ENCODE results near the gene SCUBE2.
"Not testable (repeated sequence)": the region's sequence is repeated elsewhere in the genome, so short reads cannot be mapped to it uniquely, and the experiment has no call there.

The SCUBE2 gene

DNA sequence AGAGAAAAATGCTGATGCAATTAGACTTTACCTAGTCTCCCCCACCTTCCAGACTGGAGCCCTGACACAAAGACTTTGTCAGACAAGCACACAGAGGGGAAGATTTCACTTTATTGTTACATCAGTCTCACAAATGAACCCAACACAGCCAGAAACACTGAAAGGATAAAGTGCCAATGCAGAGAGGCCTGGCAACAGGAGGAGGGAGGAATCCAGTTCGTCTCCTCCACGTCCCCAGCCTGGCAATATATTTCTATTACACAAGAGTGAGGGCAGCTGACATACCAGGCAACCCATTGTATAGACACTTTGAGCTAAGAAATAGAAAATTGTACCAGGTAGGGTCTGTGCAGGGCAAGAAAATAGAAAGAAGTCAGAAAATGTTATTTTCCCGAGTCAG is 110.9 kb downstream of the SCUBE2 start (continued):
- TF ChIP-seq PRDM2 (tag by site-specific recombination; IDR thresholded peaks at IDR 0.05; ENCODE audit: borderline replicate concordance), result no peak

GRCh38 chr11:8979365-8979764 is 112.0 kb downstream of the SCUBE2 start:
- H3K4me1 ChIP-seq (ENCODE audit: control insufficient read depth, insufficient read depth, low read length); H3K27ac ChIP-seq (ENCODE audit: extremely low read depth, low read depth, low read length); H3K4me3 ChIP-seq (ENCODE audit: low read depth, low read length); H3K9me3 ChIP-seq (ENCODE audit: control insufficient read depth, insufficient read depth, low read depth, low read length); CTCF ChIA-PET; POLR2A ChIA-PET: not testable (repeated sequence)
- H3K36me3 ChIP-seq (ENCODE audit: control insufficient read depth in 2 of 2, insufficient read depth in 1 of 2, low read length in 2 of 2), result peaks cover 0 to 29% of the 10 kb centered on the region in 2 experiments; a peak in 1 of 3 replicates
- TF ChIP-seq, protein P1, sequence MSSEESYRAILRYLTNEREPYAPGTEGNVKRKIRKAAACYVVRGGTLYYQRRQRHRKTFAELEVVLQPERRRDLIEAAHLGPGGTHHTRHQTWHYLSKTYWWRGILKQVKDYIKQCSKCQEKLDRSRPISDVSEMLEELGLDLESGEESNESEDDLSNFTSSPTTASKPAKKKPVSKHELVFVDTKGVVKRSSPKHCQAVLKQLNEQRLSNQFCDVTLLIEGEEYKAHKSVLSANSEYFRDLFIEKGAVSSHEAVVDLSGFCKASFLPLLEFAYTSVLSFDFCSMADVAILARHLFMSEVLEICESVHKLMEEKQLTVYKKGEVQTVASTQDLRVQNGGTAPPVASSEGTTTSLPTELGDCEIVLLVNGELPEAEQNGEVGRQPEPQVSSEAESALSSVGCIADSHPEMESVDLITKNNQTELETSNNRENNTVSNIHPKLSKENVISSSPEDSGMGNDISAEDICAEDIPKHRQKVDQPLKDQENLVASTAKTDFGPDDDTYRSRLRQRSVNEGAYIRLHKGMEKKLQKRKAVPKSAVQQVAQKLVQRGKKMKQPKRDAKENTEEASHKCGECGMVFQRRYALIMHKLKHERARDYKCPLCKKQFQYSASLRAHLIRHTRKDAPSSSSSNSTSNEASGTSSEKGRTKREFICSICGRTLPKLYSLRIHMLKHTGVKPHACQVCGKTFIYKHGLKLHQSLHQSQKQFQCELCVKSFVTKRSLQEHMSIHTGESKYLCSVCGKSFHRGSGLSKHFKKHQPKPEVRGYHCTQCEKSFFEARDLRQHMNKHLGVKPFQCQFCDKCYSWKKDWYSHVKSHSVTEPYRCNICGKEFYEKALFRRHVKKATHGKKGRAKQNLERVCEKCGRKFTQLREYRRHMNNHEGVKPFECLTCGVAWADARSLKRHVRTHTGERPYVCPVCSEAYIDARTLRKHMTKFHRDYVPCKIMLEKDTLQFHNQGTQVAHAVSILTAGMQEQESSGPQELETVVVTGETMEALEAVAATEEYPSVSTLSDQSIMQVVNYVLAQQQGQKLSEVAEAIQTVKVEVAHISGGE (tag by site-specific recombination; conservative IDR thresholded peaks at IDR 0.05; ENCODE audit: low read depth), result peak; percentile 60
- TF ChIP-seq ZBTB8A (tag by site-specific recombination; IDR thresholded peaks at IDR 0.05) (peak; percentile 43), ZNF664 (tag by site-specific recombination; IDR thresholded peaks at IDR 0.05) (peak; percentile 29; the same call in 1 of the 2 replicates), REST (tag by site-specific recombination; IDR thresholded peaks at IDR 0.05) (peak; percentile 52; the same call in 1 of the 2 replicates), ZNF394 (tag by site-specific recombination; IDR thresholded peaks at IDR 0.05; ENCODE audit: borderline replicate concordance) (peak; percentile 91), ZNF518A (tag by site-specific recombination; conservative IDR thresholded peaks at IDR 0.05; ENCODE audit: low read depth) (peak; percentile 77), ZNF654 (tag by site-specific recombination; IDR thresholded peaks at IDR 0.05; ENCODE audit: low read depth) (peak; percentile 27), ZNF558 (tag by site-specific recombination; IDR thresholded peaks at IDR 0.05) (peak; percentile 52; the same call in 1 of the 2 replicates), ZNF555 (tag by site-specific recombination; conservative IDR thresholded peaks at IDR 0.05) (peak; percentile 57), ZNF426 (tag by site-specific recombination; IDR thresholded peaks at IDR 0.05) (peak; percentile 73), ZNF510 (tag by site-specific recombination; IDR thresholded peaks at IDR 0.05; ENCODE audit: insufficient replicate concordance) (peak; percentile 23), ZNF629 (tag by site-specific recombination; IDR thresholded peaks at IDR 0.05) (0 out of 2 replicates have a peak, but pooled peaks have one; percentile 14), ZNF623 (tag by site-specific recombination; IDR thresholded peaks at IDR 0.05) (peak; percentile 65)
